Gastroesophageal sphincter (tissue), 3 donors: ENCODE results near the gene DIP2C.

Experiments used
- CTCF ChIP-seq, 4 experiments: fragments of 200-600 bp in 2 of 4; fragments of 450-650 bp in 2 of 4; sonication (generic) in 1 of 4; IDR thresholded peaks; one replicate each; pipeline ENCODE4 v1.5.1; 2017 to 2019; ENCODE audit warnings: antibody characterized with exemption in 4 of 4, mild to moderate bottlenecking in 2 of 4, moderate library complexity in 2 of 4
- EP300 ChIP-seq: sonication (generic); formaldehyde crosslinking; IDR thresholded peaks from one replicate; pipeline ENCODE4 v1.6.1; 2017; ENCODE audit warnings: antibody characterized with exemption, mild to moderate bottlenecking
- POLR2A ChIP-seq, 2 donors: fragments of 450-650 bp; IDR thresholded peaks; one replicate each; pipeline ENCODE4 v1.6.1; 2017; ENCODE audit warnings: antibody characterized with exemption in 2 of 2, mild to moderate bottlenecking in 2 of 2, moderate library complexity in 1 of 2
- POLR2AphosphoS5 ChIP-seq: sonication (generic); formaldehyde crosslinking; IDR thresholded peaks from one replicate; pipeline ENCODE4 v1.6.1; 2017; ENCODE audit warnings: antibody characterized with exemption

GRCh38 chr10:395665-396064 lies 293.8 kb downstream of the DIP2C start:
- TF ChIP-seq CTCF (IDR thresholded peaks at IDR 0.05) (no peak), POLR2AphosphoS5 (no peak), POLR2A (IDR thresholded peaks at IDR 0.05) (no peak), EP300 (no peak)
